H1 (cell line): Measurements from ENCODE around the gene DCN. TPM values are rescaled to one million over a fixed set of nuclear protein-coding genes. Genes with fewer than 3 reads are reported as not detected.

Experiments
- CTCF ChIA-PET: fragments of 300-600 bp; sonication (Branson Sonifier 250); formaldehyde crosslinking; loops from one replicate; lab custom pipeline; 2021; ENCODE audit not compliant: partially characterized antibody; lab: Charles Lee
- POLR2A ChIA-PET: fragments of 300-600 bp; sonication (Branson Sonifier 250); formaldehyde crosslinking; loops from one replicate; lab custom pipeline; 2021; ENCODE audit warnings: inconsistent platforms; ENCODE audit not compliant: partially characterized antibody; lab: Charles Lee
- DNase-seq, 2 experiments: peaks; one replicate each; pipeline versions ENCODE4 v3.0.0 to v3.0.0-alpha.2; 2010 to 2022; ENCODE audit warnings: low spot score in 2 of 2, low read depth in 1 of 2, mixed read lengths in 1 of 2
- FAIRE-seq: peaks from 2 replicates; lab custom pipeline; 2011; peaks lifted over from hg19 to GRCh38; lab: Jason Lieb, UNC
- H2AFZ ChIP-seq: 2 replicates; pipeline ENCODE4 v1.8.1; 2012; ENCODE audit warnings: low read length, inconsistent platforms
- H2AK5ac ChIP-seq: 2 replicates; pipeline ENCODE4 v1.6.1; 2013; ENCODE audit warnings: low read depth, low read length
- H2BK120ac ChIP-seq: replicated peaks from 2 replicates; pipeline ENCODE3; 2013; ENCODE audit warnings: low read depth, low read length, inconsistent platforms
- H2BK12ac ChIP-seq: 2 replicates; pipeline ENCODE4 v1.6.1; 2013; ENCODE audit warnings: low read depth, low read length
- H2BK15ac ChIP-seq: 2 replicates; pipeline ENCODE4 v1.6.1; 2013; ENCODE audit warnings: low read length
- H2BK20ac ChIP-seq: 2 replicates; pipeline ENCODE4 v1.6.1; 2013; ENCODE audit warnings: low read length
- H2BK5ac ChIP-seq: 2 replicates; pipeline ENCODE4 v1.6.1; 2013; ENCODE audit warnings: low read depth, low read length
- H3K14ac ChIP-seq: 2 replicates; pipeline ENCODE4 v1.6.1; 2013; ENCODE audit warnings: inconsistent platforms; ENCODE audit not compliant: insufficient read length
- H3K18ac ChIP-seq: 2 replicates; pipeline ENCODE4 v1.6.1; 2013; ENCODE audit warnings: low read length; ENCODE audit errors: extremely low read depth
- H3K23ac ChIP-seq: 2 replicates; pipeline ENCODE4 v1.6.1; 2013; ENCODE audit warnings: inconsistent platforms; ENCODE audit not compliant: insufficient read length
- H3K23me2 ChIP-seq: 2 replicates; pipeline ENCODE4 v1.6.1; 2013; ENCODE audit warnings: low read depth, low read length
- H3K27ac ChIP-seq: 2 replicates; pipeline ENCODE4 v1.6.1; 2011; ENCODE audit warnings: low read depth, low read length, inconsistent platforms
- H3K27me3 ChIP-seq, 4 experiments: replicated peaks in 1 of 4; 1 replicate in 1 of 4; 2 replicates in 3 of 4; pipeline versions ENCODE4 v1.6.1 to v1.8.1; 2011 to 2013; ENCODE audit warnings: low read length in 3 of 4, mild to moderate bottlenecking in 3 of 4, inconsistent platforms in 2 of 4, mixed read lengths in 2 of 4, moderate library complexity in 1 of 4; ENCODE audit not compliant: control insufficient read depth in 3 of 4, insufficient read depth in 3 of 4; ENCODE audit errors: extremely low read depth in 1 of 4
- H3K36me3 ChIP-seq, 4 experiments: 2 replicates each; pipeline versions ENCODE4 v1.6.1 to v1.8.1; 2011 to 2013; ENCODE audit warnings: mild to moderate bottlenecking in 4 of 4, low read length in 3 of 4, moderate library complexity in 2 of 4, control low read depth in 1 of 4, inconsistent platforms in 1 of 4; ENCODE audit not compliant: insufficient read depth in 4 of 4, control insufficient read depth in 2 of 4
- H3K4ac ChIP-seq: replicated peaks from 2 replicates; pipeline ENCODE3; 2013; ENCODE audit warnings: low read length, low read depth, mixed read lengths, inconsistent platforms; ENCODE audit not compliant: insufficient read length
- H3K4me1 ChIP-seq, 4 experiments: replicated peaks in 1 of 4; 1 replicate in 1 of 4; 2 replicates in 3 of 4; pipeline versions ENCODE4 v1.6.1 to v1.8.1; 2011 to 2013; ENCODE audit warnings: low read length in 3 of 4, inconsistent platforms in 2 of 4, mixed read lengths in 1 of 4; ENCODE audit not compliant: insufficient read depth in 4 of 4, control insufficient read depth in 3 of 4
- H3K4me2 ChIP-seq, 2 experiments: 2 replicates each; pipeline versions ENCODE4 v1.6.1 to v1.8.1; 2011 to 2013; ENCODE audit warnings: low read depth in 2 of 2, low read length in 2 of 2, control low read depth in 1 of 2, inconsistent platforms in 1 of 2, mild to moderate bottlenecking in 1 of 2; ENCODE audit not compliant: insufficient read depth in 1 of 2
- H3K4me3 ChIP-seq, 4 experiments: fragments of 200-600, 300-600 bp in 1 of 4; sonication (generic), shearing (Covaris generic), sonication (Bioruptor Twin) in 1 of 4; 2 replicates each; pipeline versions ENCODE4 v1.5.1 to v1.8.1; 2011 to 2016; ENCODE audit warnings: low read length in 4 of 4, low read depth in 3 of 4, control low read depth in 2 of 4, inconsistent platforms in 2 of 4, mild to moderate bottlenecking in 2 of 4, mixed read lengths in 1 of 4, moderate library complexity in 1 of 4; ENCODE audit not compliant: insufficient read depth in 2 of 4; ENCODE audit errors: extremely low read depth in 1 of 4
- H3K56ac ChIP-seq: replicated peaks from 2 replicates; pipeline ENCODE3; 2013; ENCODE audit warnings: low read depth, mild to moderate bottlenecking, mixed read lengths, low read length, inconsistent platforms; ENCODE audit not compliant: insufficient read length
- H3K79me1 ChIP-seq: 2 replicates; pipeline ENCODE4 v1.6.1; 2013; ENCODE audit warnings: low read depth, low read length, control low read depth
- H3K79me2 ChIP-seq, 2 experiments: 2 replicates each; pipeline versions ENCODE4 v1.6.1 to v1.8.1; 2012 to 2013; ENCODE audit warnings: low read length in 2 of 2, mild to moderate bottlenecking in 2 of 2, inconsistent platforms in 1 of 2; ENCODE audit not compliant: insufficient read depth in 2 of 2, control insufficient read depth in 1 of 2
- H3K9ac ChIP-seq, 4 experiments: replicated peaks in 1 of 4; 1 replicate in 1 of 4; 2 replicates in 3 of 4; pipeline versions ENCODE4 v1.6.1 to v1.8.1; 2011 to 2013; ENCODE audit warnings: low read depth in 3 of 4, low read length in 3 of 4, control low read depth in 2 of 4, mild to moderate bottlenecking in 2 of 4, moderate library complexity in 2 of 4, inconsistent platforms in 1 of 4; ENCODE audit errors: extremely low read depth in 1 of 4
- H3K9me3 ChIP-seq, 2 experiments: 2 replicates each; pipeline versions ENCODE4 v1.6.1 to v1.8.1; 2012 to 2013; ENCODE audit warnings: mild to moderate bottlenecking in 2 of 2, moderate library complexity in 2 of 2, control low read depth in 1 of 2, inconsistent platforms in 1 of 2, low read depth in 1 of 2, low read length in 1 of 2, mixed read lengths in 1 of 2; ENCODE audit not compliant: insufficient read depth in 2 of 2
- H4K20me1 ChIP-seq, 2 experiments: replicated peaks in 1 of 2; 2 replicates each; pipeline versions ENCODE3 to v1.8.1; 2011 to 2013; ENCODE audit warnings: inconsistent platforms in 2 of 2, low read length in 2 of 2, mild to moderate bottlenecking in 1 of 2; ENCODE audit not compliant: insufficient read depth in 2 of 2, control insufficient read depth in 1 of 2
- H4K5ac ChIP-seq: 2 replicates; pipeline ENCODE4 v1.6.1; 2013; ENCODE audit warnings: low read length, low read depth, mixed read lengths, inconsistent platforms; ENCODE audit not compliant: insufficient read length
- H4K8ac ChIP-seq: 2 replicates; pipeline ENCODE4 v1.8.0; 2013; ENCODE audit warnings: mild to moderate bottlenecking, moderate library complexity, low read length, inconsistent platforms; ENCODE audit not compliant: insufficient read depth; ENCODE audit errors: extremely low read depth
- H4K91ac ChIP-seq: replicated peaks from 2 replicates; pipeline ENCODE3; 2013; ENCODE audit warnings: low read length, mixed read lengths, inconsistent platforms; ENCODE audit not compliant: insufficient read length
- CBX8 ChIP-seq: fragments of 300-800, 300-1000 bp; sonication (generic); IDR thresholded peaks from 2 replicates; pipeline ENCODE4 v1.7.1; 2016; ENCODE audit warnings: low read depth, low read length, borderline replicate concordance
- WGBS, 2 experiments: shearing (Covaris generic) in 1 of 2; methylation state at CpG; one replicate each; pipeline versions ENCODE4 v1.1.6 to v1.1.7; 2013 to 2015; ENCODE audit warnings: low lambda C conversion rate in 2 of 2, mixed read lengths in 2 of 2, inconsistent platforms in 1 of 2, low coverage in 1 of 2, missing lambda C conversion rate in 1 of 2; ENCODE audit not compliant: insufficient replicate concordance in 2 of 2, insufficient coverage in 1 of 2, insufficient read length in 1 of 2; ENCODE audit errors: extremely low coverage in 1 of 2, missing lambda C conversion rate in 1 of 2; 5-methylcytosine and 5-hydroxymethylcytosine counted together
- polyA plus RNA-seq, 7 experiments: library from polyadenylated mRNA; depleted of rRNA in 3 of 7; stranded (reverse) in 5 of 7; unstranded in 2 of 7; fragments of >200 nt in 5 of 7; fragments of 200-250 nt in 2 of 7; gene quantifications; 1 replicate in 5 of 7; 2 replicates in 1 of 7; 4 replicates in 1 of 7; pipeline versions ENCODE4 v1.2.1 to v1.2.3, GENCODE V29; 2011 to 2013; ENCODE audit warnings: missing spikeins in 2 of 7, mixed read lengths in 2 of 7
- total RNA-seq: library from RNA; stranded (reverse); fragmentation: NEBNext Ultra II Directional; extraction: Animal tissue kit (Norgen Biotek cat#: 25700); gene quantifications from 2 replicates; pipeline ENCODE4 v1.2.1, GENCODE V29; 2021

Gene DCN
- total and polyA plus RNA-seq, 2 of the 8 experiments (the other 6 are each of a cell fraction or from before 2014, with no cell fraction given): not detected

- DNase-seq: no peak
- no peak for FAIRE-seq
- CTCF ChIA-PET: no interaction called here
Observed at GRCh38 chr12:91142221-91142631, 40.4 kb downstream of the DCN start.

More at GRCh38 chr12:91142221-91142631, 40.4 kb downstream of the DCN start:
- no peak overlapping the region for H3K56ac ChIP-seq
- no peaks in the 10 kb centered on the region for H3K27me3 ChIP-seq
- no peak overlapping the region for H3K18ac ChIP-seq
- no peak overlapping the region for H2BK15ac ChIP-seq
- H4K5ac ChIP-seq: no peak overlapping the region
- 85% methylated on average over 3 of the region's 3 CpGs; no CpG with 5 or more reads in 1 of the 2 experiments for WGBS, 2 experiments
- H3K36me3 ChIP-seq: no peaks in the 10 kb centered on the region
- no peak overlapping the region for H3K4me2 ChIP-seq
- H3K9ac ChIP-seq: no peak overlapping the region
- H3K4ac ChIP-seq: no peak overlapping the region
- H2AK5ac ChIP-seq: no peak overlapping the region
- no peak overlapping the region for H3K4me3 ChIP-seq
- H3K27ac ChIP-seq: no peak overlapping the region
- H3K79me2 ChIP-seq: no peaks in the 10 kb centered on the region
- POLR2A ChIA-PET: no interaction called here
- no peaks in the 10 kb centered on the region for H3K79me1 ChIP-seq
- TF ChIP-seq CBX8: no peak
- H3K14ac ChIP-seq: no peak overlapping the region
- H4K8ac ChIP-seq: no peak overlapping the region
- H2BK5ac ChIP-seq: no peak overlapping the region
- H3K23ac ChIP-seq: no peak overlapping the region
- no peaks in the 10 kb centered on the region for H4K20me1 ChIP-seq
- no peaks in the 10 kb centered on the region for H3K9me3 ChIP-seq
- no peaks in the 10 kb centered on the region for H3K23me2 ChIP-seq
- H3K4me1 ChIP-seq: no peaks in the 10 kb centered on the region
- no peak overlapping the region for H2BK12ac ChIP-seq
- no peak overlapping the region for H2AFZ ChIP-seq
- no peak overlapping the region for H2BK120ac ChIP-seq
- no peak overlapping the region for H2BK20ac ChIP-seq
- no peak overlapping the region for H4K91ac ChIP-seq
